ENCODE measurements around the gene MBOAT2.

The MBOAT2 gene

GRCh38 chr2:8892111-8892510 is 111.4 kb downstream of the MBOAT2 start:
- H3K4me1 ChIP-seq (ENCODE audit: low read depth, poor library complexity, severe bottlenecking): no peaks in the 10 kb centered on the region
- H4K20me1 ChIP-seq (ENCODE audit: insufficient read depth): no peaks in the 10 kb centered on the region
- no peaks in the 10 kb centered on the region for H3K79me2 ChIP-seq (ENCODE audit: insufficient read depth, low read depth)
- no peak overlapping the region for H3K4me3 ChIP-seq (IDR thresholded peaks at IDR 0.05; ENCODE audit: insufficient read depth, low read depth, low read length)
- no peaks in the 10 kb centered on the region for H3K36me3 ChIP-seq (ENCODE audit: insufficient read depth)
- no peak for TF ChIP-seq CTCF (conservative IDR thresholded peaks at IDR 0.05; ENCODE audit: low read depth, low read length)
- no peak overlapping the region for H3K27ac ChIP-seq
- H3K27me3 ChIP-seq (ENCODE audit: insufficient read depth, low read depth): no peaks in the 10 kb centered on the region
- no peak overlapping the region for H3K9ac ChIP-seq
- H3K4me2 ChIP-seq: no peak overlapping the region
- no peak overlapping the region for H2AFZ ChIP-seq (ENCODE audit: low read depth)

GRCh38 chr2:8889978-8890377 is 113.5 kb downstream of the MBOAT2 start:
- H3K27ac ChIP-seq: no peak overlapping the region
- H3K4me3 ChIP-seq (IDR thresholded peaks at IDR 0.05; ENCODE audit: insufficient read depth, low read depth, low read length): no peak overlapping the region
- no peaks in the 10 kb centered on the region for H3K79me2 ChIP-seq (ENCODE audit: insufficient read depth, low read depth)
- H3K9ac ChIP-seq: no peak overlapping the region
- no peaks in the 10 kb centered on the region for H3K27me3 ChIP-seq (ENCODE audit: insufficient read depth, low read depth)
- TF ChIP-seq CTCF (conservative IDR thresholded peaks at IDR 0.05; ENCODE audit: low read depth, low read length): no peak
- no peaks in the 10 kb centered on the region for H3K4me1 ChIP-seq (ENCODE audit: low read depth, poor library complexity, severe bottlenecking)
- H3K4me2 ChIP-seq: no peak overlapping the region
- H3K36me3 ChIP-seq (ENCODE audit: insufficient read depth): no peaks in the 10 kb centered on the region
- no peak overlapping the region for H2AFZ ChIP-seq (ENCODE audit: low read depth)
- H4K20me1 ChIP-seq (ENCODE audit: insufficient read depth): no peaks in the 10 kb centered on the region

GRCh38 chr2:8888963-8889362 is 114.5 kb downstream of the MBOAT2 start:
- H3K9ac ChIP-seq: no peak overlapping the region
- no peak overlapping the region for H3K27ac ChIP-seq
- H3K36me3 ChIP-seq (ENCODE audit: insufficient read depth): no peaks in the 10 kb centered on the region
- H4K20me1 ChIP-seq (ENCODE audit: insufficient read depth): no peaks in the 10 kb centered on the region
- TF ChIP-seq CTCF (conservative IDR thresholded peaks at IDR 0.05; ENCODE audit: low read depth, low read length): no peak
- no peak overlapping the region for H3K4me3 ChIP-seq (IDR thresholded peaks at IDR 0.05; ENCODE audit: insufficient read depth, low read depth, low read length)
- no peaks in the 10 kb centered on the region for H3K79me2 ChIP-seq (ENCODE audit: insufficient read depth, low read depth)
- H3K27me3 ChIP-seq (ENCODE audit: insufficient read depth, low read depth): no peaks in the 10 kb centered on the region
- no peaks in the 10 kb centered on the region for H3K4me1 ChIP-seq (ENCODE audit: low read depth, poor library complexity, severe bottlenecking)
- H3K4me2 ChIP-seq: no peak overlapping the region
- H2AFZ ChIP-seq (ENCODE audit: low read depth): no peak overlapping the region

- H3K36me3 ChIP-seq (ENCODE audit: insufficient read depth): no peaks in the 10 kb centered on the region
- no peaks in the 10 kb centered on the region for H3K4me1 ChIP-seq (ENCODE audit: low read depth, poor library complexity, severe bottlenecking)
- H3K4me3 ChIP-seq (IDR thresholded peaks at IDR 0.05; ENCODE audit: insufficient read depth, low read depth, low read length): no peak overlapping the region
- no peak overlapping the region for H3K4me2 ChIP-seq
- no peak overlapping the region for H3K9ac ChIP-seq
- no peaks in the 10 kb centered on the region for H3K79me2 ChIP-seq (ENCODE audit: insufficient read depth, low read depth)
- H3K27ac ChIP-seq: no peak overlapping the region
- H4K20me1 ChIP-seq (ENCODE audit: insufficient read depth): no peaks in the 10 kb centered on the region
- no peak for TF ChIP-seq CTCF (conservative IDR thresholded peaks at IDR 0.05; ENCODE audit: low read depth, low read length)
- H3K27me3 ChIP-seq (ENCODE audit: insufficient read depth, low read depth): no peaks in the 10 kb centered on the region
- no peak overlapping the region for H2AFZ ChIP-seq (ENCODE audit: low read depth)
Observed at GRCh38 chr2:8886876-8887275, 116.6 kb downstream of the MBOAT2 start.

GRCh38 chr2:8886202-8886518 is 117.3 kb downstream of the MBOAT2 start:
- Histone ChIP-seq H3K4me1 (ENCODE audit: low read depth, poor library complexity, severe bottlenecking) (no peaks in the 10 kb centered on the region), H3K4me2 (no peak overlapping the region), H3K36me3 (ENCODE audit: insufficient read depth) (no peaks in the 10 kb centered on the region), H3K79me2 (ENCODE audit: insufficient read depth, low read depth) (no peaks in the 10 kb centered on the region), H3K27me3 (ENCODE audit: insufficient read depth, low read depth) (no peaks in the 10 kb centered on the region), H3K9ac (no peak overlapping the region), H3K27ac (no peak overlapping the region), H3K4me3 (IDR thresholded peaks at IDR 0.05; ENCODE audit: insufficient read depth, low read depth, low read length) (no peak overlapping the region), H2AFZ (ENCODE audit: low read depth) (no peak overlapping the region), H4K20me1 (ENCODE audit: insufficient read depth) (no peaks in the 10 kb centered on the region)
- no peak for TF ChIP-seq CTCF (conservative IDR thresholded peaks at IDR 0.05; ENCODE audit: low read depth, low read length)

Measured in KMS-11 (cell line).